ENCODE results near the gene VASN.

VASN gene

DNA sequence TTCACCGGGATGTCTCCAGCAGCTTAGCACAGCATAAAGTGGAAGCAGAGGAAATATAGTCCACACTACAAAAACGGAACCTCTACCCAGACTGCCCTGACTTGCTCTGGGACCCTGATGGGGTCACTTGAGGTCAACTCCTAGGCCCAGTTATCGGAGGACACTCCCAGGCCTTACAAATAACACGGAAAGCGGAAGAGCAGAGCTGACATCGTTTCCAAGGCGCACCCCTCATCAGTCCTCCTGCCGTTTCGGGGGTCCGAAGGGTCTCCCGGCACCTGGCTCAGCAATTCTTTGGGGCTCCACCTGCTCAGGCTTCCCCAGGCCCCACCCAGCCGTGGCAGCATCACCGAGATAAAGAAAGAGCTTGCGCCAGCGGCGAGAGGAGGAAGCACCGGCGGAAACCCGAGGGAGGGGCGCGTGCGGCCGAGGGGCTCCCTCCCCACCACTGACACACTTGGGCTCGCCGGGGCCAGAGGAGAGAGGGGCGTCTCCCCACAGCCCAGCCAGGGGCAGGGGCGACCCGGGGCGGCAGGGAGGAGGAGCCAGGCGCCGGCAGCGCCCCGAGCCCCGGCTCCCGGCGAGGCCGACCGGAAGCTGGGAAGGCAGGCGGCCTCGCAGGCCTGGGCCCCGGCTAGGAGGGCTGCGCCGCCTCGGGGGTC is 44.0 kb downstream of the VASN start:
- peaks cover 27% of the 10 kb centered on the region for H3K4me1 ChIP-seq
- no peak for TF ChIP-seq Cebpa-rat (IDR thresholded peaks at IDR 0.05)
- peak overlapping the region; percentile 99 for H3K4me3 ChIP-seq
- H4K20me1 ChIP-seq, result peaks cover 56% of the 10 kb centered on the region
- no peaks in the 10 kb centered on the region for H3K27me3 ChIP-seq
- peak overlapping the region; percentile 97 for H3K27ac ChIP-seq
- H3K9me3 ChIP-seq, result no peaks in the 10 kb centered on the region
- peaks cover 28% of the 10 kb centered on the region for H3K36me3 ChIP-seq
- H3K4me2 ChIP-seq, result peak overlapping the region; percentile 98
- H3K9ac ChIP-seq, result peak overlapping the region; percentile 97

GRCh38 chr16:4416200-4417032 is 44.8 kb downstream of the VASN start, which contains the start of gene CORO7:
CORO7 (minus strand) TSS chr16:4416596; CDS start chr16:4416518, 78 bp downstream.
- Histone ChIP-seq H3K27ac (peak within 1 kb of the TSS; percentile 97), H3K4me3 (peak within 1 kb of the TSS; percentile 99), H3K27me3 (no peaks in the 10 kb centered on the region), H3K9ac (peak within 1 kb of the TSS; percentile 97), H4K20me1 (peaks cover 48% of the 10 kb centered on the region), H3K4me1 (peaks cover 27% of the 10 kb centered on the region), H3K36me3 (peaks cover 21% of the 10 kb centered on the region), H3K9me3 (no peaks in the 10 kb centered on the region), H3K4me2 (peak within 1 kb of the TSS; percentile 98)
- no peak for TF ChIP-seq Cebpa-rat (IDR thresholded peaks at IDR 0.05)

DNA sequence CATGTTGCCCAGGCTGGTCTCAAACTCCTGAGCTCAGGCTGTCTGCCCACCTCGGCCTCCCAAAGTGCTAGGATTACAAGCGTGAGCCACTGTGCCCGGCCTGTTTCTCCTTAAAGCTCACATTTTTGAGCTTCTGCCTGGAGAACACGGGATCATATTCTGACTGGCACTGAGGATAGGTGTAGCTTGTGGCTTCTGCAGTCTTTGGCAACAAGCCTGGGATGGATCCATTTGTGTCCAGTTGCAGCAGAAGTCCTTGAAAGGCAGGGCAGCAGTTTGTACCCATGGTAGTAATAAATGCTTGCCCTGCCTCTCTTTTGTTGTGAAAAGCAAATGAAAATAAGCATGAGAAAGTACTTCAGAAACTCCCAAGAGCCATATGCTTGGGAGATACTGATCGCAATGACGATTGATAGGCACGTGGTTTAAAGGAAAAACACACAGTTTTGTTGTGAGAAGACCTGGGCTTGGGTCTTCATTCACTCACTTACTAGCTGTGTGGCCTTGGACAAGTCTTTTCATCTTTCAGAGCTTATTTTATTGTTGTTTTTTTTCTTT is 47.8 kb downstream of the VASN start:
- Histone ChIP-seq H3K36me3 (no peaks in the 10 kb centered on the region), H3K9ac (no peak overlapping the region), H3K4me2 (no peak overlapping the region), H3K27ac (no peak overlapping the region), H3K27me3 (no peaks in the 10 kb centered on the region), H3K4me1 (peaks cover 21% of the 10 kb centered on the region), H3K9me3 (no peaks in the 10 kb centered on the region), H4K20me1 (peaks cover 18% of the 10 kb centered on the region), H3K4me3 (no peak overlapping the region)
- no peak for TF ChIP-seq Cebpa-rat (IDR thresholded peaks at IDR 0.05)

GRCh38 chr16:4420505-4421105 is 49.0 kb downstream of the VASN start:
- TF ChIP-seq Cebpa-rat (IDR thresholded peaks at IDR 0.05), result no peak
- no peak overlapping the region for H3K4me3 ChIP-seq
- H3K9me3 ChIP-seq, result no peaks in the 10 kb centered on the region
- H3K27ac ChIP-seq, result no peak overlapping the region
- peaks cover 7% of the 10 kb centered on the region; the same call in 1 of the 2 replicates for H4K20me1 ChIP-seq
- H3K36me3 ChIP-seq, result no peaks in the 10 kb centered on the region
- H3K4me2 ChIP-seq, result no peak overlapping the region
- H3K4me1 ChIP-seq, result peaks cover 17% of the 10 kb centered on the region
- H3K27me3 ChIP-seq, result no peaks in the 10 kb centered on the region
- H3K9ac ChIP-seq, result no peak overlapping the region

- no peaks in the 10 kb centered on the region for H3K27me3 ChIP-seq
- peak within 1 kb of the TSS; percentile 87 for H3K9ac ChIP-seq
- no peaks in the 10 kb centered on the region for H3K9me3 ChIP-seq
- peaks cover 28% of the 10 kb centered on the region for H3K36me3 ChIP-seq
- H3K4me2 ChIP-seq, result peak within 1 kb of the TSS; percentile 88
- peaks cover 44% of the 10 kb centered on the region; the same call in 1 of the 2 replicates for H4K20me1 ChIP-seq
- peaks cover 21% of the 10 kb centered on the region for H3K4me1 ChIP-seq
- peak within 1 kb of the TSS; percentile 93 for H3K27ac ChIP-seq
- H3K4me3 ChIP-seq, result peak within 1 kb of the TSS; percentile 89
- no peak for TF ChIP-seq Cebpa-rat (IDR thresholded peaks at IDR 0.05)
Measured at GRCh38 chr16:4425378-4426020, 53.9 kb downstream of the VASN start, which contains the start of gene DNAJA3. DNAJA3 (plus strand) TSS chr16:4425868; CDS start chr16:4425882, 14 bp downstream.

DNA sequence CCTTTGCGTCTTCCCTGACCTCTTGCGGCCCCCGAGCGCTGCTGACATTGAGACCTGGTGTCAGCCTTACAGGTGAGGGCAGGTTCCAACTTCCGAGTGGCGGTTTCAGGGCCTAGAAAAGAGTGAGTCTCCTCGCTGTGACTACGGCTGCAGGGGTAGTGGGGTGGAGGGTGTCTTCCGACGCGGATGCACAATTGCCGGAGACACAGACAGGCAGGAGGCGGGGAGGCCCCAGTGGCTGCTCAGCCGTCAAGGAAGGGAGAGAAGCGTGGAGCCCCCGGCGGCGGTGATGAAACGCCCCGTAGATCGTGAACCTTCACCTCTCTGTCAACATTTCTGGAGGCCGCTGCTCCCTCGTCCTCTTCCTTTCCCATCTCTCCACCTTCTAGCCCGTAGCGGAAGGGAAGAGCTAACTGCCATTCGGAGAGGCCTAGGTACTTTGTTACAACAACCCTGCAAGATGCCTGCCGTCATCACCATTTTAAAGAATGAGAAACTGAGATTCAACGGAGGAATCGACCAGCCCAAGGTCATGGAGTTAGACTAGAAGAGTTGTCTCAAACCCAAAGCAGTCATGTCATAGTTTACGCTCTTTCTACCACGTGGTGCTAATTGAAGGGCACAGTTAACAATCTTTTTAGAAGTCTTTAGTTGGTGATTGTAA is 54.5 kb downstream of the VASN start:
- Histone ChIP-seq H3K4me1 (peaks cover 21% of the 10 kb centered on the region), H3K27me3 (no peaks in the 10 kb centered on the region), H3K4me2 (peak overlapping the region; percentile 84), H3K4me3 (peak overlapping the region; percentile 89), H3K27ac (peak overlapping the region; percentile 93), H3K9ac (peak overlapping the region; percentile 87), H3K9me3 (no peaks in the 10 kb centered on the region), H4K20me1 (peaks cover 51% of the 10 kb centered on the region; the same call in 1 of the 2 replicates), H3K36me3 (peaks cover 35% of the 10 kb centered on the region)
- TF ChIP-seq Cebpa-rat (IDR thresholded peaks at IDR 0.05), result no peak

DNA sequence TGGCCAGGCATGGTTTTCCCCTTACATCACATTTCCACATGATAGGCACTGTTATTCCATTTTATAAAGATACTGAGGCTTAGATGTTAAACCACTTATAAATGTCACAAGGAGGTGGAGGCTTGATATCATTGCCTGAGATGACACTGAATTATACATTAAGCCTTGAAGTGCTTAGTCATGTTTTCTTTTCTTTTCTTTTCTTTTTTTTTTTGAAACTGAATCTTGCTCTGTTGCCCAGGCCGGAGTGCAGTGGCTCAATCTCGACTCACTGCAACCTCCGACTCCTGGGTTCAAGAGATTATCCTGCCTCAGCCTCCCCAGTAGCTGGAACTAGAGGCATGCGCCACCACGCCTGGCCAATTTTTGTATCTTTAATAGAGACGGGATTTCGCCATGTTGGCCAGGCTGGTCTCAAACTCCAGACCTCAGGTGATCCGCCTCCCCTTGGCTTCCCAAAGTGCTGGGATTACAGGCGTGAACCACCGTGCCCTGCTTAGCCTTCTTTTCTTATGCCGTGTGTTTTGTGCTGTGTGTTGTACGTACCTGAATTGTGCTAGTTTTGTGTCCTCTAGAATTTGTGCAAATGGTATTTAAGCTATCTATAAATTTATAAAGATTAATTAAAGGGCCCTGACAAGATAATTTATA is 55.2 kb downstream of the VASN start:
- peak overlapping the region; percentile 93 for H3K27ac ChIP-seq
- peak overlapping the region; percentile 84 for H3K4me2 ChIP-seq
- H4K20me1 ChIP-seq, result peaks cover 58% of the 10 kb centered on the region; the same call in 1 of the 2 replicates
- no peaks in the 10 kb centered on the region for H3K27me3 ChIP-seq
- TF ChIP-seq Cebpa-rat (IDR thresholded peaks at IDR 0.05), result no peak
- peak overlapping the region; percentile 89 for H3K4me3 ChIP-seq
- no peaks in the 10 kb centered on the region for H3K9me3 ChIP-seq
- peaks cover 21% of the 10 kb centered on the region for H3K4me1 ChIP-seq
- H3K36me3 ChIP-seq, result peaks cover 42% of the 10 kb centered on the region
- peak overlapping the region; percentile 87 for H3K9ac ChIP-seq

GRCh38 chr16:4428500-4428899 is 56.9 kb downstream of the VASN start:
- H3K4me1 ChIP-seq, result peaks cover 21% of the 10 kb centered on the region
- no peak overlapping the region for H3K27ac ChIP-seq
- peaks cover 71% of the 10 kb centered on the region for H4K20me1 ChIP-seq
- H3K27me3 ChIP-seq, result no peaks in the 10 kb centered on the region
- H3K9ac ChIP-seq, result no peak overlapping the region
- TF ChIP-seq Cebpa-rat (IDR thresholded peaks at IDR 0.05), result no peak
- H3K9me3 ChIP-seq, result no peaks in the 10 kb centered on the region
- H3K4me3 ChIP-seq, result no peak overlapping the region
- H3K4me2 ChIP-seq, result no peak overlapping the region
- H3K36me3 ChIP-seq, result peaks cover 58% of the 10 kb centered on the region
